Peyer's patch (tissue), 4 donors: Measurements from ENCODE around the gene PSRC1.

ENCODE experiments used
- CTCF ChIP-seq, 6 experiments: fragments of 450-650 bp in 4 of 6; fragments of 200-600 bp in 2 of 6; sonication (generic) in 1 of 6; IDR thresholded peaks; one replicate each; pipeline ENCODE4 v1.5.1; 2017 to 2019; ENCODE audit warnings: antibody characterized with exemption in 6 of 6, mild to moderate bottlenecking in 3 of 6, moderate library complexity in 1 of 6
- POLR2A ChIP-seq, 2 donors: fragments of 450-650 bp; IDR thresholded peaks; one replicate each; pipeline ENCODE4 v1.5.1; 2017; ENCODE audit warnings: antibody characterized with exemption in 2 of 2, mild to moderate bottlenecking in 2 of 2, moderate library complexity in 2 of 2

GRCh38 chr1:109259674-109260557, 23.0 kb downstream of the PSRC1 start:
- TF ChIP-seq CTCF (IDR thresholded peaks at IDR 0.05) (no peak), POLR2A (IDR thresholded peaks at IDR 0.05) (no peak)
